T-helper 1 cell treated with Interleukin-12 subunit alpha and Interleukin-12 subunit beta and Interleukin-4 antibody, amounts not matched to agents 30 μg/mL and 1 μg/mL, for 36 hours (primary cell): ENCODE results near the gene COL18A1.

Experiments used
- H3K27ac Mint-ChIP-seq: one replicate; pipeline ENCODE4 v1.8.0; 2021; ENCODE audit warnings: mild to moderate bottlenecking, mixed read lengths
- H3K27me3 Mint-ChIP-seq: one replicate; pipeline ENCODE4 v1.8.0; 2021; ENCODE audit warnings: low read depth, mixed read lengths
- H3K36me3 Mint-ChIP-seq: one replicate; pipeline ENCODE4 v1.8.0; 2021; ENCODE audit warnings: low read depth, mixed read lengths
- H3K4me1 Mint-ChIP-seq: one replicate; pipeline ENCODE4 v1.8.0; 2021; ENCODE audit warnings: low read depth, mixed read lengths
- H3K4me3 Mint-ChIP-seq: one replicate; pipeline ENCODE4 v1.8.0; 2021; ENCODE audit warnings: mild to moderate bottlenecking, moderate library complexity, mixed read lengths
- H3K9me3 Mint-ChIP-seq: one replicate; pipeline ENCODE4 v1.8.0; 2021; ENCODE audit warnings: mixed read lengths

Gene COL18A1

GRCh38 chr21:45374826-45375455, 30.0 kb upstream of the COL18A1 start:
- no peak overlapping the region for H3K4me3 Mint-ChIP-seq
- H3K4me1 Mint-ChIP-seq: peaks cover 9% of the 10 kb centered on the region
- H3K9me3 Mint-ChIP-seq: no peaks in the 10 kb centered on the region
- no peaks in the 10 kb centered on the region for H3K36me3 Mint-ChIP-seq
- H3K27me3 Mint-ChIP-seq: peaks cover 32% of the 10 kb centered on the region
- H3K27ac Mint-ChIP-seq: no peak overlapping the region

GRCh38 chr21:45376459-45377324, 28.3 kb upstream of the COL18A1 start:
- peaks cover 23% of the 10 kb centered on the region for H3K27me3 Mint-ChIP-seq
- H3K36me3 Mint-ChIP-seq: no peaks in the 10 kb centered on the region
- no peak overlapping the region for H3K4me3 Mint-ChIP-seq
- H3K4me1 Mint-ChIP-seq: no peaks in the 10 kb centered on the region
- no peaks in the 10 kb centered on the region for H3K9me3 Mint-ChIP-seq
- H3K27ac Mint-ChIP-seq: no peak overlapping the region

GRCh38 chr21:45377325-45377709, 27.6 kb upstream of the COL18A1 start:
- no peaks in the 10 kb centered on the region for H3K36me3 Mint-ChIP-seq
- H3K9me3 Mint-ChIP-seq: no peaks in the 10 kb centered on the region
- peaks cover 23% of the 10 kb centered on the region for H3K27me3 Mint-ChIP-seq
- no peaks in the 10 kb centered on the region for H3K4me1 Mint-ChIP-seq
- H3K27ac Mint-ChIP-seq: no peak overlapping the region
- no peak overlapping the region for H3K4me3 Mint-ChIP-seq

GRCh38 chr21:45377866-45378257, 27.1 kb upstream of the COL18A1 start:
- H3K27me3 Mint-ChIP-seq: peaks cover 20% of the 10 kb centered on the region
- H3K36me3 Mint-ChIP-seq: no peaks in the 10 kb centered on the region
- no peaks in the 10 kb centered on the region for H3K9me3 Mint-ChIP-seq
- no peaks in the 10 kb centered on the region for H3K4me1 Mint-ChIP-seq
- no peak overlapping the region for H3K27ac Mint-ChIP-seq
- no peak overlapping the region for H3K4me3 Mint-ChIP-seq

GRCh38 chr21:45378258-45378966, 26.6 kb upstream of the COL18A1 start:
- no peak overlapping the region for H3K4me3 Mint-ChIP-seq
- peaks cover 14% of the 10 kb centered on the region for H3K27me3 Mint-ChIP-seq
- H3K36me3 Mint-ChIP-seq: no peaks in the 10 kb centered on the region
- no peaks in the 10 kb centered on the region for H3K9me3 Mint-ChIP-seq
- H3K27ac Mint-ChIP-seq: no peak overlapping the region
- H3K4me1 Mint-ChIP-seq: no peaks in the 10 kb centered on the region

- Mint-ChIP-seq H3K4me3 (no peak overlapping the region), H3K4me1 (no peaks in the 10 kb centered on the region), H3K27ac (no peak overlapping the region), H3K9me3 (no peaks in the 10 kb centered on the region), H3K36me3 (no peaks in the 10 kb centered on the region), H3K27me3 (peaks cover 13% of the 10 kb centered on the region)
Observed at GRCh38 chr21:45379171-45379900, 25.6 kb upstream of the COL18A1 start.

- no peaks in the 10 kb centered on the region for H3K36me3 Mint-ChIP-seq
- H3K27ac Mint-ChIP-seq: no peak overlapping the region
- no peak overlapping the region for H3K4me3 Mint-ChIP-seq
- peaks cover 10% of the 10 kb centered on the region for H3K27me3 Mint-ChIP-seq
- no peaks in the 10 kb centered on the region for H3K4me1 Mint-ChIP-seq
- no peaks in the 10 kb centered on the region for H3K9me3 Mint-ChIP-seq
Observed at GRCh38 chr21:45379901-45380330, 25.0 kb upstream of the COL18A1 start.

GRCh38 chr21:45380566-45380965, 24.4 kb upstream of the COL18A1 start:
- H3K4me3 Mint-ChIP-seq: no peak overlapping the region
- no peaks in the 10 kb centered on the region for H3K4me1 Mint-ChIP-seq
- no peaks in the 10 kb centered on the region for H3K9me3 Mint-ChIP-seq
- H3K27me3 Mint-ChIP-seq: peaks cover 8% of the 10 kb centered on the region
- H3K27ac Mint-ChIP-seq: no peak overlapping the region
- H3K36me3 Mint-ChIP-seq: no peaks in the 10 kb centered on the region

- Mint-ChIP-seq H3K4me3 (no peak overlapping the region), H3K27me3 (peaks cover 8% of the 10 kb centered on the region), H3K9me3 (no peaks in the 10 kb centered on the region), H3K27ac (no peak overlapping the region), H3K36me3 (no peaks in the 10 kb centered on the region), H3K4me1 (no peaks in the 10 kb centered on the region)
Observed at GRCh38 chr21:45381036-45381787, 23.8 kb upstream of the COL18A1 start.

- H3K27ac Mint-ChIP-seq: no peak overlapping the region
- no peak overlapping the region for H3K4me3 Mint-ChIP-seq
- no peaks in the 10 kb centered on the region for H3K4me1 Mint-ChIP-seq
- H3K36me3 Mint-ChIP-seq: no peaks in the 10 kb centered on the region
- H3K9me3 Mint-ChIP-seq: no peaks in the 10 kb centered on the region
- peaks cover 6% of the 10 kb centered on the region for H3K27me3 Mint-ChIP-seq
Observed at GRCh38 chr21:45381865-45382696, 22.9 kb upstream of the COL18A1 start.

GRCh38 chr21:45382697-45382997, 22.3 kb upstream of the COL18A1 start:
- Mint-ChIP-seq H3K27ac (no peak overlapping the region), H3K36me3 (no peaks in the 10 kb centered on the region), H3K27me3 (peaks cover 4% of the 10 kb centered on the region), H3K4me3 (no peak overlapping the region), H3K9me3 (no peaks in the 10 kb centered on the region), H3K4me1 (no peaks in the 10 kb centered on the region)

GRCh38 chr21:45383111-45383614, 21.8 kb upstream of the COL18A1 start:
- no peaks in the 10 kb centered on the region for H3K4me1 Mint-ChIP-seq
- no peak overlapping the region for H3K4me3 Mint-ChIP-seq
- peaks cover 4% of the 10 kb centered on the region for H3K27me3 Mint-ChIP-seq
- no peak overlapping the region for H3K27ac Mint-ChIP-seq
- H3K36me3 Mint-ChIP-seq: no peaks in the 10 kb centered on the region
- no peaks in the 10 kb centered on the region for H3K9me3 Mint-ChIP-seq

GRCh38 chr21:45383615-45384201, 21.3 kb upstream of the COL18A1 start:
- Mint-ChIP-seq H3K4me3 (no peak overlapping the region), H3K4me1 (no peaks in the 10 kb centered on the region), H3K27me3 (no peaks in the 10 kb centered on the region)

More at GRCh38 chr21:45383615-45384201, 21.3 kb upstream of the COL18A1 start:
- Mint-ChIP-seq H3K36me3 (no peaks in the 10 kb centered on the region), H3K9me3 (no peaks in the 10 kb centered on the region), H3K27ac (no peak overlapping the region)
